CMK (cell line): ENCODE results near the gene CTSD.

Experiments
- DNase-seq: peaks from one replicate; pipeline ENCODE4 v3.0.0-alpha.2; 2010; ENCODE audit warnings: low read depth

CTSD gene

GRCh38 chr11:1729692-1730011, 34.1 kb downstream of the CTSD start:
- no peak for DNase-seq

DNA sequence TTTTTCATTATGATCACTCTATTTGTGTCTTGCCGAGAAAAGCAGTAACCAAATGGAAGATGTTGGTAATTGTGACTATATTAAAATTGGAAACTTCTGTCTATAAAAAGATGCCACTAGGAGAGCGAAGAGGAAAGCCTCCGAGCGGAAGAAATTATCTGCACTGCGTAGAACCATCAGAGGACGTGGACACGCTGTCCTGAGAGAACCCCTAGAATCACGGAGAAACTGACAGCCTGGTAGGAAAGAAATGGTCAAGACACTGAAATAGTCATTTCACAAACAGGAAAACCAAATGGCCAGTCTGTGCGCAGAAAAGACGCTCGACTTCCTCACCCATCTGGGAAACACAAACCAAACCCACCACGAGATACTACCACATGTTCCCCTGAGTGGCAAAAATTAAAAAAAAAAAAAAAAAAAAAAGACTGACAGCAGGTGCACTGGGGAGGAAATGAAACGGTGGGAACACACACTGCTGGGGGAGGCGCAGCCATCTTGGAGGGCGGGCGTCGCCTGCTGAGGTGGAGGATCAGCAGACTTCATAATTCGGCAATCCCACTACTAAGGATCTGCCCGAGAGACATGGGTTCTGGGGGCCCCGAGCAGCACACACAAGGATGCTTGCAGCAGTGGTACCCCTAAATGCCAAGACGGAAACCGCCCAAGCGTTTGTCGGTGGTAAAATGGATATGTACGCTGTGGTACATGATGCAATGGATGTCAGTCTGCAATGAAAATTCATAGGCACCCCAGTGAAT, 34.6 kb downstream of the CTSD start:
- no peak for DNase-seq

- DNase-seq: no peak
These were observed 35.4 kb downstream of the CTSD start for GRCh38 chr11:1728301-1728700.

DNA sequence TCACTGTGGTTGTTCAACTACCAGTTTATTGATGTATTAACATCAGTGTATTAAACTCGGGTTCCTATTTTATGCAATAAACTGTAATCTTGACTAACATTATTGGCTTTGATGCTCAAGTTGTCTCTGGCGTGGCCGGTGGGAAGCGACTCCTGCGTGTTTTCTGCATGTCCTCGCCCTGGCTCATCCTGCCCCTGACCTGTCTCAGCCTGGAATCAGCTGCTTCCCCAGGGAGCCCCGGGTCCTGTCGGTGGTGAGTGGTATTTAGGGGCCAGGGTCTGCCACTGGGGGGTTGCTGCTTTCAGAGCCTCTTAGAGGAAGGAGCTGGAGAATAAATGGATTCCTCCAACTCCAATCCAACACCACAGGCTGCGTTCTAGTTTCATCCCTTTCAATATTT, 35.9 kb downstream of the CTSD start:
- DNase-seq: no peak

GRCh38 chr11:1727096-1727690, 36.5 kb downstream of the CTSD start:
- DNase-seq: no peak

DNA sequence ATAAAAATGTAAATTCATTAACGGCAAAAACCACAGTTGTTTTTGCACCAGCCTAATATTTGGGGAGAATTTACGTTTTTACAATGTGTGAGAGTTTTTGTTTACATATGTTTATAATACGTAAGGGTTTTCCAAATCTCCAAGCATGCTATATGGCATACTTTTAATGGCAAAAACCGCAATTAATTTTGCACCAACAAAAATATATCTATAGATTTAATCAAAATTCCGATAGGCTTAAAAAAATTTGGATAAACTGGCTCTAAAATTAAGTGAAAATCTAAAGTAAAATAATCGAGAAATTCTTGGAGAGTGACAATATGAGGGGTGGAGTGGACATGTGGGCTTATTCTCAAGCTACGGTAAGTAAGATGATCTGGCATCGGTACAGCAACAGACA, 43.9 kb downstream of the CTSD start:
- DNase-seq: no peak

DNA sequence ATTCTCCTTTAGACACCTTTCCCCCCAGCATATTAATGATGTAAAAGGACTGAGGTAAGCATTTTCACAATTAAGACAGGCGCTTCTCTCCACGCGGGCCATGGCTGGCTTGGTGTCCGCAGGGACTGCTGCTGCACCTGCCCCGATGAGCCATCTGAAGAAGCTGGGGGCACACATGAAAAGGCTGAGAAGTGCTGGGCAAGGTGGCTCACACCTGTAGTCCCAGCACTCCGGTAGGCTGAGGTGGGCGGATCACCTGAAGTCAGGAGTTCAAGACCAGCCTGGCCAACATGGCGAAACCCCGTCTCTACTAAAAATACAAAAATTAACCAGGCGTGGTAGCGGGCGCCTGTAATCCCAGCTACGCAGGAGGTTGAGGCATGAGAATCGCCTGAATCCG, 45.4 kb downstream of the CTSD start:
- no peak for DNase-seq

GRCh38 chr11:1717745-1718144, 46.0 kb downstream of the CTSD start:
- no peak for DNase-seq

- DNase-seq: no peak
These were observed 48.5 kb downstream of the CTSD start for GRCh38 chr11:1714908-1715885.

- DNase-seq: no peak
These were observed 55.0 kb downstream of the CTSD start for GRCh38 chr11:1708716-1709115.

- no peak for DNase-seq
These were observed 56.0 kb downstream of the CTSD start for GRCh38 chr11:1707751-1708150.

GRCh38 chr11:1706634-1707400, 56.9 kb downstream of the CTSD start:
- no peak for DNase-seq

DNA sequence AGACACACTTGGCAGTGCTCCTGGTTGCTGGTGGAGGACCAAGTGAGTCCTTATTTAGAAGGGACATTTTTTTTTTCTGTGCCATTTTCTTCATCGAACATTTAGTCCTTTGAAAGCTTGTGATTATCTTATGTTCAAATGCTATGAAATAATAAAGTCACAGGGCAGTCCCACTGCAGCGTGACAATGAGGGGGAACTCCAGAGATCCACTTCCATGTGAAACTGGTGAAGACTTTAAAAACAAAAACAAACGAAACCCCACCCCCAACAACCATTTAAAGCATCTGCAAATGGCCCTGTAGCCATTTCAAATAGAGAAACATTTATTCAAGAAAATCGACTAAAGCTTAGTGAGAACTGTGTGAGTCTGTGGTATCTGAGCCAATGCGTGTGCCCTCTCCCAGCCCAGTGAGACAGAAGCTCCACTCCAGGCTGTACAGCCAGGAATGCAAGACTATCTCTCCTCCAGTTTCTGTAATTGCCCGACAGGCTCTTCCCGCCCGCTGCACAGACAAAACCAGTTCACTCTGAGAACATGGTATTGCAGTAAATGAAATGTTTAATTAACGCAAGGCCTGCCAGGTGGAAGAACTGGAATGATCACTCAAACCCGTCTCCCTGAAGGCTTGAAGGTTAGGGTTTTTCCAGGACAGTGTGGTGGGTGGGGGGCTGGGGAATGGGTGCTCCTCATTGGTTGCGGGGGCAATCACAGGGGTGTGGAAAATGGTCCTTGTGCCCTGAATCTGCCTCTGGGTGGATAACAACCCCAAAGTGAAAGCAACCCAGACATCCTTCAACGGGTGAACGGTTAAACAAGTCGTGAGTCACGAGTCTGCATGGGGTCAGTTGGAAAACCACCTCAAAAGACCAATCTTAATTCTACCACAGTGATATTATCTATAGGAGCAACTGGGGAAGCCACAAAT, 58.3 kb downstream of the CTSD start:
- DNase-seq: no peak

DNA sequence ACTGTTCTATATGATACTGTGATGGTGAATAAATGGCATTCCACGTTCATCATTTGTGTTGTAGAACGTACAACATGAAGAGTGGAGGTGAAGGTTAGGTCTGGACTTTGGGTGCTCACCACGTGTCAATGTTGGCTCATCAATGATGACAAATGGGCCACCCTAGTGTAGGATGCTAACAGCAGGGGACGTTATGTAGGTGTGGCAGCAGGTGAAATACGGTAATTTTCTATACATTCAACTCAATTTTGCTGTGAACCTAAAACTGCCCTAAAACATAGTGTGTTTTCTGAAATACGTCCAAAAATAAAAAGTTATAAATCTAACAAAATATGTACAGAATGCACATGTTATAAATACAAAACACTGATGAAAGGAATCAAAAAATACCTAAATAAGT, 60.6 kb downstream of the CTSD start:
- DNase-seq: no peak
